GM12892 (cell line): ENCODE data around the gene CHRM5.

Experiments used
- POLR2A ChIP-seq: IDR thresholded peaks from 2 replicates; pipeline ENCODE4 v1.6.1; 2011; ENCODE audit warnings: low read depth, low read length, control low read depth
- POLR2AphosphoS5 ChIP-seq: IDR thresholded peaks from 2 replicates; pipeline ENCODE4 v1.6.1; 2011; ENCODE audit warnings: low read depth, low read length, control low read depth
- TAF1 ChIP-seq: IDR thresholded peaks from 2 replicates; pipeline ENCODE4 v1.6.1; 2011; ENCODE audit warnings: low read depth, mild to moderate bottlenecking, control low read depth, low read length, borderline replicate concordance

- TF ChIP-seq POLR2A: no peak
- no peak for TF ChIP-seq TAF1
- TF ChIP-seq POLR2AphosphoS5: no peak
Measured at GRCh38 chr15:33941279-33942063, 26.8 kb upstream of the CHRM5 start.
